Thyroid gland (tissue), 4 donors: ENCODE data around the gene OST4. TPM values are rescaled to one million over a fixed set of nuclear protein-coding genes. Genes with fewer than 3 reads are reported as not detected.

Experiments used
- DNase-seq, 2 donors: peaks; one replicate each; pipeline ENCODE4 v3.0.0-alpha.2; 2019
- H3K27ac ChIP-seq, 3 donors: fragments of 200-600 bp; sonication (generic); 1 replicate in 2 of 3; 2 replicates in 1 of 3; pipeline ENCODE4 v1.5.1; 2016 to 2019; ENCODE audit warnings: mild to moderate bottlenecking in 1 of 3, moderate library complexity in 1 of 3
- H3K27me3 ChIP-seq: fragments of 200-600 bp; sonication (generic); one replicate; pipeline ENCODE4 v1.5.1; 2019
- H3K36me3 ChIP-seq, 2 donors: fragments of 200-600 bp; sonication (generic); one replicate each; pipeline ENCODE4 v1.5.1; 2016 to 2019
- H3K4me1 ChIP-seq, 2 donors: fragments of 200-600 bp; sonication (generic); one replicate each; pipeline ENCODE4 v1.5.1; 2017 to 2019
- H3K4me3 ChIP-seq, 3 donors: fragments of 200-600 bp; sonication (generic); replicated peaks in 1 of 3; 1 replicate in 2 of 3; 2 replicates in 1 of 3; pipeline ENCODE4 v1.5.1; 2016; ENCODE audit warnings: mild to moderate bottlenecking in 1 of 3
- H3K9me3 ChIP-seq: fragments of 200-600 bp; sonication (generic); one replicate; pipeline ENCODE4 v1.5.1; 2017
- POLR2A ChIP-seq, 2 donors: fragments of 450-650 bp; IDR thresholded peaks; one replicate each; pipeline ENCODE4 v1.6.1; 2017; ENCODE audit warnings: antibody characterized with exemption in 2 of 2, mild to moderate bottlenecking in 2 of 2, moderate library complexity in 1 of 2
- WGBS, 2 donors: methylation state at CpG; one replicate each; pipeline ENCODE4 v1.1.5; 2017; 5-methylcytosine and 5-hydroxymethylcytosine counted together
- intact Hi-C: fragments of 100-400 bp; cut with DNase I; formaldehyde crosslinking; loops from one replicate; pipeline ENCODE4 v1.15.1; 2023
- total RNA-seq, 4 donors: library from RNA; depleted of rRNA; stranded (reverse); fragments of >200 nt; gene quantifications; one replicate each; pipeline ENCODE4 v1.2.3, GENCODE V29; 2016
- TF ChIP-seq, protein P1 (sequence below), 6 experiments: fragments of 200-600 bp in 3 of 6; fragments of 450-650 bp in 3 of 6; sonication (generic) in 3 of 6; IDR thresholded peaks; one replicate each; pipeline ENCODE4 v1.5.1; 2016 to 2019; ENCODE audit warnings: antibody characterized with exemption in 6 of 6, mild to moderate bottlenecking in 2 of 6, inconsistent platforms in 1 of 6, moderate library complexity in 1 of 6

The OST4 gene
- total RNA-seq, 4 donors from 2014 or later, result 235 to 467 (median 261) TPM

DNA sequence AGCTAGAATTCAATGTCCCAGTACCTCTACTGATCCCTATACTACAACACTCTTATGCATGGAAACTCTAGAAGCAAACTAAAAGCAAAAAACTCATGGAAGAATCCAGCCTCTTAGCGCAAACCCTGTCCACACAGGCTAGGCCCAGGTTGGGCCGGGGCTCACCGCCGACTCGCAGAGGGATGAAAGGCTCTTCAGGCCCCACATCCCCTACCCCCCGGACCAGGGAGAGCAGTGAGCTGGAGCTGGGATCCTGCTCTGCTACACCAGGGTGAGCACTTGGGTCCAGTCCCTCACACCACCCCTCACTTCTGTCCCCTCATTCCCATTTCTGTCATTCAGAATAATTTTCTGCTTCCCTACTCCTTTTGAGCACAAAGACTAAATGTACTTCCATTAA is 2.0 kb downstream of the OST4 start:
- 92 to 93% methylated on average over 6 of the region's 6 CpGs for WGBS, 2 donors
- Histone ChIP-seq H3K9me3 (no peaks in the 10 kb centered on the region), H3K4me1 (peaks cover 21 to 32% of the 10 kb centered on the region in 2 donors), H3K4me3 (no peak overlapping the region), H3K36me3 (peaks cover 0 to 11% of the 10 kb centered on the region in 2 donors), H3K27ac (no peak overlapping the region), H3K27me3 (no peaks in the 10 kb centered on the region)
- intact Hi-C loops, result no loop called here
- DNase-seq, result no peak
- TF ChIP-seq, protein P1, sequence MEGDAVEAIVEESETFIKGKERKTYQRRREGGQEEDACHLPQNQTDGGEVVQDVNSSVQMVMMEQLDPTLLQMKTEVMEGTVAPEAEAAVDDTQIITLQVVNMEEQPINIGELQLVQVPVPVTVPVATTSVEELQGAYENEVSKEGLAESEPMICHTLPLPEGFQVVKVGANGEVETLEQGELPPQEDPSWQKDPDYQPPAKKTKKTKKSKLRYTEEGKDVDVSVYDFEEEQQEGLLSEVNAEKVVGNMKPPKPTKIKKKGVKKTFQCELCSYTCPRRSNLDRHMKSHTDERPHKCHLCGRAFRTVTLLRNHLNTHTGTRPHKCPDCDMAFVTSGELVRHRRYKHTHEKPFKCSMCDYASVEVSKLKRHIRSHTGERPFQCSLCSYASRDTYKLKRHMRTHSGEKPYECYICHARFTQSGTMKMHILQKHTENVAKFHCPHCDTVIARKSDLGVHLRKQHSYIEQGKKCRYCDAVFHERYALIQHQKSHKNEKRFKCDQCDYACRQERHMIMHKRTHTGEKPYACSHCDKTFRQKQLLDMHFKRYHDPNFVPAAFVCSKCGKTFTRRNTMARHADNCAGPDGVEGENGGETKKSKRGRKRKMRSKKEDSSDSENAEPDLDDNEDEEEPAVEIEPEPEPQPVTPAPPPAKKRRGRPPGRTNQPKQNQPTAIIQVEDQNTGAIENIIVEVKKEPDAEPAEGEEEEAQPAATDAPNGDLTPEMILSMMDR (IDR thresholded peaks at IDR 0.05), result no peak
- no peak for TF ChIP-seq POLR2A (IDR thresholded peaks at IDR 0.05)

DNA sequence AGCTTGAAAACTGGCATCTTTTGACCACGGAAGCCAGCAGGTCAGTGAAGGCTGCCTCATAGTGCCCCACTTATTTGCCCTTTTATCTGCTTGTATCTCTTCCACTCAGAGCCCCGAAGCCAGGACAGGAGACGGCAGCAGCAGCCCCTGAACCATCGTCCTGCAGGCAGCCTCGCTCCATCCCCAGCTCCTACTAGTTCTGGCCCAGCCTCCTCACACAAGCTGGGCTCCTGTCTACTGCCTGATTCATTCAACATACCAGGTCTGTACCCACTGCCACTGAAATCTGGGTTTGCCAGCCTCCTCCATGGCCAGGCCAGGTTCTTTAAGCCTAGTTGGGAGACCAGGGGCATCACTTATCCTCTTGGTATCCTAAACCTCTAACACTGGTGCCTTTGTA is 4.1 kb downstream of the OST4 start:
- DNase-seq, result no peak
- TF ChIP-seq, protein P1 (IDR thresholded peaks at IDR 0.05), result no peak
- TF ChIP-seq POLR2A (IDR thresholded peaks at IDR 0.05), result no peak
- Histone ChIP-seq H3K4me3 (no peak overlapping the region), H3K9me3 (no peaks in the 10 kb centered on the region), H3K27me3 (no peaks in the 10 kb centered on the region), H3K4me1 (peaks cover 17 to 26% of the 10 kb centered on the region in 2 donors), H3K36me3 (peaks cover 0 to 11% of the 10 kb centered on the region in 2 donors), H3K27ac (no peak overlapping the region)
- intact Hi-C loops, result no loop called here
- WGBS, 2 donors, result 93 to 94% methylated on average over 5 of the region's 5 CpGs

DNA sequence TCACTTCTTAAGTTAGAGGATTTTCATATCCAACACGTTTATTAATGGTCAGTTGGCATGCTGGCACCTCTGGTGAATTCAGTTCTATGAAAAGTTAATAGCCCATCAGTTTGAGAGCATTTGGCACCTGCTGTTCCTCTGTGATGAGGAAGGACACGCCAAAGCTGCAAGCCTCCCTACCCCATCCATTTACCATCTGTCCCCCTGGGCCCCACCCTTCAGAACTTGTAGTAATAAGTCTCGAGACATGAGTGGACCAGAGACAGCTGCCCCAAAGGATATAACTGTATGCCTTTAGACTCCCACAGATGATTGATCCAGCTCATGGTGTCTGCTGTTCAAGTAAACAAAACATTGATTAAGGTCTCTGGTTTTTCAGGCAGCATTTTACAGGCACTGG is 6.3 kb downstream of the OST4 start:
- no peak for DNase-seq
- intact Hi-C loops, result no loop called here
- 81 to 92% methylated on average over 3 of the region's 3 CpGs for WGBS, 2 donors

DNA sequence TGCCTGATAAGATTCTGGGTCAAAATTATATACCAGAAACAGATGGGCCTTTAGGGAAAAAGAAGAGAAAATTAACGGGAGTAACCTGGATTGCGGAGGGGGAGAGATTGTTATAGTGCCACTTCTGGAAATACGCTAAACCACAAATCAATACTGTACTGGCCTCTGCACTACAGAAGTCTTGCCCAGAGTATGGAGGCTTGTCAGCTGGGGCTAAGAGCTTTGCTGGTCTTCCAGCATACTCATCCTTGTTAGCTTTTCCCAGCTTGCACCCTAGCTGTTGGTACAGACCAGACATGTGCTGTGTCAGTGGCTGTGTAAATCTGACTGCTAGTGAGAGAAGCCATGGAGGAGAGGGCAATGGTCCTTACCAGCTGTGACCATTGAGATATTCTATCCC is 11.1 kb downstream of the OST4 start:
- Histone ChIP-seq H3K9me3 (no peaks in the 10 kb centered on the region), H3K4me1 (no peaks in the 10 kb centered on the region), H3K27me3 (no peaks in the 10 kb centered on the region), H3K4me3 (no peak overlapping the region), H3K36me3 (peaks cover 13 to 17% of the 10 kb centered on the region in 2 donors), H3K27ac (no peak overlapping the region)
- TF ChIP-seq, protein P1 (IDR thresholded peaks at IDR 0.05), result no peak
- no peak for TF ChIP-seq POLR2A (IDR thresholded peaks at IDR 0.05)
- no peak for DNase-seq
- intact Hi-C loops, result no loop called here
- WGBS, 2 donors, result 90 to 91% methylated on average over 3 of the region's 3 CpGs

More for the DNA sequence above, 6.3 kb downstream of the OST4 start:
- peaks cover 0 to 11% of the 10 kb centered on the region in 2 donors for H3K36me3 ChIP-seq
- no peak overlapping the region for H3K27ac ChIP-seq
- H3K9me3 ChIP-seq, result no peaks in the 10 kb centered on the region
- no peak for TF ChIP-seq POLR2A (IDR thresholded peaks at IDR 0.05)
- TF ChIP-seq, protein P1 (IDR thresholded peaks at IDR 0.05), result no peak
- H3K4me1 ChIP-seq, result peaks cover 5 to 15% of the 10 kb centered on the region in 2 donors
- no peak overlapping the region for H3K4me3 ChIP-seq
- H3K27me3 ChIP-seq, result no peaks in the 10 kb centered on the region

DNA sequence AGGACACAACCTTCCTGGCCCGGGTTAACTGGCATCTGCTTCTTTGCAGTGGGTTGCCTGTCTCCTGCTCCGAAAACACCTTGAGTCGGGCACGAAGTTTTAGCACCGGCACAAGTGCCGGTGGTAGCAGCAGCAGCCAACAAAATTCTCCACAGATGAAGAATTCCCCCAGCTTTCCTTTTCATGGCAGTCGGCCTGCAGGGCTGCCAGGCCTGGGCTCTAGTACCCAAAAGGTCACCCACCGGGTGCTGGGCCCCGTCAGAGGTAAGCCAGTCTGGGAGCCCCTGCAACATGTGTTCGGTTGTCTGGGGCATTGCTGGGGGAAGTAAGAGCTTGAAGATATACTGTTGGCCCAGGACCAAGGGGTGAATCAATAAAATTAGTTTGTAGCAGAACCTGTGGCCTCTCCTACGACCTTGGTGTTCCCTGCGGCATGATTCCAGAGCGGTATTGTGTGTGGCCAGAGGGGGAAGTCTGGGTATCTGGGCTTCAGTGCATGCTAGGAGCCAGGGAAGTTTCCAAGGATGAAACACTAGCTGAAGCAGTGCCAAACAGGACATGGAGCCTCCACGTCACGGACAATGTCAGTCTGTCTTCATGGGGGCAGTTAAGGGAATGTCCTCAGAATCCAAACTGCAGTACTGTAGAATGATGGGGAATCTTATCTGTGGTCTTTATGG is 12.2 kb downstream of the OST4 start:
- no peaks in the 10 kb centered on the region for H3K9me3 ChIP-seq
- no peaks in the 10 kb centered on the region for H3K4me1 ChIP-seq
- H3K4me3 ChIP-seq, result no peak overlapping the region
- no peaks in the 10 kb centered on the region for H3K27me3 ChIP-seq
- DNase-seq, result no peak
- intact Hi-C loops, result no loop called here
- 80 to 88% methylated on average over 12 to 15 of the region's 15 CpGs for whole genome bisulfite sequencing, 2 donors
- TF ChIP-seq POLR2A (IDR thresholded peaks at IDR 0.05), result no peak
- TF ChIP-seq, protein P1 (IDR thresholded peaks at IDR 0.05), result no peak
- H3K27ac ChIP-seq, result no peak overlapping the region
- peaks cover 23 to 24% of the 10 kb centered on the region in 2 donors for H3K36me3 ChIP-seq
